Measurements from ENCODE around the gene PHF20.

- TF ChIP-seq CTCF (IDR thresholded peaks at IDR 0.05) (no peak), POLR2A (IDR thresholded peaks at IDR 0.05) (no peak)
Observed at GRCh38 chr20:35886537-35886936, 114.7 kb downstream of the PHF20 start.
